Measurements from ENCODE around the gene PRDX4. TPM values are rescaled to one million over a fixed set of nuclear protein-coding genes. Genes with fewer than 3 reads are reported as not detected.

PRDX4 gene
- total and polyA plus RNA-seq, 2 experiments from 2014 or later, result 649 to 841 TPM

GRCh38 chrX:23699636-23700194, 32.4 kb downstream of the PRDX4 start:
- TF ChIP-seq EZH2 (IDR thresholded peaks at IDR 0.05; ENCODE audit: borderline replicate concordance), result no peak
- TF ChIP-seq CTCF (IDR thresholded peaks at IDR 0.05; ENCODE audit: poor library complexity), result no peak
- TF ChIP-seq EZH2phosphoT487 (IDR thresholded peaks at IDR 0.05; ENCODE audit: low read depth, severe bottlenecking, unreplicated experiment), result no peak
- WGBS (ENCODE audit: low lambda C conversion rate, missing lambda C conversion rate), result 67% methylated on average over 16 of the region's 16 CpGs
- Histone ChIP-seq H3K79me2 (no peaks in the 10 kb centered on the region), H3K4me3 (no peak overlapping the region), H3K27me3 (no peaks in the 10 kb centered on the region), H4K20me1 (ENCODE audit: insufficient read depth, poor library complexity, severe bottlenecking) (no peaks in the 10 kb centered on the region), H3K9me2 (replicated peaks; ENCODE audit: insufficient read depth) (no peaks in the 10 kb centered on the region), H3K36me3 (replicated peaks; ENCODE audit: insufficient read depth, low read depth) (no peaks in the 10 kb centered on the region), H3K27ac (no peak overlapping the region), H2AFZ (peak overlapping the region; percentile 32), H3K4me2 (peak overlapping the region; percentile 48), H3K9me3 (ENCODE audit: low read depth) (no peaks in the 10 kb centered on the region), H3K4me1 (ENCODE audit: insufficient read depth) (no peaks in the 10 kb centered on the region)
- DNase-seq (ENCODE audit: low spot score), result peak; percentile 24

DNA sequence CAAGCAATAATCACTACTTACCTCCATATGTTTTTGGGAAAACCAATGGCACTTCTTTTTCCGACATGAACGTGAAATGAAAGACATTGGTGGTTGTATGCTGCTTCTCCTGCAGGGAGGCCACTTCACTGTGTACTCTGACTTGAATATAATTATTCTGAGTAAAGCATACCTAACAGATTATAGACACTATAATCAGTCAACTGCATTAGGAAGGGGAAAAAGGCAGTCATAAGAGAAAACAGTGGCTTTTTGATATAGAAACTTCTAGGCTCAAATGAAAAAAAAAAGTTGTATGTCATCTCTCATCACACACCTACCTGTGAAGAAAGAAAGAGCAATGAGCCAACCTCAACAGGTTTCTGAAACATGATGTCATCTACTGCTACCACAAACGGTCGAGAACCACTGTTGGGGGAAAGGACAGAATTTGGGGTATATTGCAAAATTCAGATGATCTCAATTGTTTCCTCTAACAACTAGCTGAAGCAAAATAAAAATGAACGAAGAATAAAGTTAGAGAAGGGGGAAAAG, 37.4 kb downstream of the PRDX4 start:
- TF ChIP-seq EZH2phosphoT487 (IDR thresholded peaks at IDR 0.05; ENCODE audit: low read depth, severe bottlenecking, unreplicated experiment), result no peak
- no peak for TF ChIP-seq EZH2 (IDR thresholded peaks at IDR 0.05; ENCODE audit: borderline replicate concordance)
- no peak for TF ChIP-seq CTCF (IDR thresholded peaks at IDR 0.05; ENCODE audit: poor library complexity)
- Histone ChIP-seq H2AFZ (no peak overlapping the region), H3K4me1 (ENCODE audit: insufficient read depth) (no peaks in the 10 kb centered on the region), H3K27me3 (no peaks in the 10 kb centered on the region), H3K27ac (no peak overlapping the region), H3K4me2 (no peak overlapping the region), H3K9me2 (replicated peaks; ENCODE audit: insufficient read depth) (no peaks in the 10 kb centered on the region), H3K79me2 (no peaks in the 10 kb centered on the region), H3K36me3 (replicated peaks; ENCODE audit: insufficient read depth, low read depth) (no peaks in the 10 kb centered on the region), H3K9me3 (ENCODE audit: low read depth) (no peaks in the 10 kb centered on the region), H3K4me3 (no peak overlapping the region), H4K20me1 (ENCODE audit: insufficient read depth, poor library complexity, severe bottlenecking) (no peaks in the 10 kb centered on the region)
- no peak for DNase-seq (ENCODE audit: low spot score)
- 97% methylated on average over 5 of the region's 5 CpGs for WGBS (ENCODE audit: low lambda C conversion rate, missing lambda C conversion rate)

GRCh38 chrX:23705235-23705634, 37.9 kb downstream of the PRDX4 start:
- Histone ChIP-seq H3K4me3 (no peak overlapping the region), H3K4me1 (ENCODE audit: insufficient read depth) (no peaks in the 10 kb centered on the region), H3K79me2 (no peaks in the 10 kb centered on the region), H2AFZ (no peak overlapping the region), H4K20me1 (ENCODE audit: insufficient read depth, poor library complexity, severe bottlenecking) (no peaks in the 10 kb centered on the region), H3K27ac (no peak overlapping the region), H3K36me3 (replicated peaks; ENCODE audit: insufficient read depth, low read depth) (no peaks in the 10 kb centered on the region), H3K9me2 (replicated peaks; ENCODE audit: insufficient read depth) (no peaks in the 10 kb centered on the region), H3K9me3 (ENCODE audit: low read depth) (no peaks in the 10 kb centered on the region), H3K4me2 (no peak overlapping the region), H3K27me3 (no peaks in the 10 kb centered on the region)
- WGBS (ENCODE audit: low lambda C conversion rate, missing lambda C conversion rate), result 94% methylated on average over 5 of the region's 5 CpGs
- TF ChIP-seq CTCF (IDR thresholded peaks at IDR 0.05; ENCODE audit: poor library complexity) (no peak), EZH2phosphoT487 (IDR thresholded peaks at IDR 0.05; ENCODE audit: low read depth, severe bottlenecking, unreplicated experiment) (no peak), EZH2 (IDR thresholded peaks at IDR 0.05; ENCODE audit: borderline replicate concordance) (no peak)
- DNase-seq (ENCODE audit: low spot score), result no peak

Data from hepatocyte (in vitro differentiated cells).